ENCODE data around the gene CRMP1.

The CRMP1 gene

DNA sequence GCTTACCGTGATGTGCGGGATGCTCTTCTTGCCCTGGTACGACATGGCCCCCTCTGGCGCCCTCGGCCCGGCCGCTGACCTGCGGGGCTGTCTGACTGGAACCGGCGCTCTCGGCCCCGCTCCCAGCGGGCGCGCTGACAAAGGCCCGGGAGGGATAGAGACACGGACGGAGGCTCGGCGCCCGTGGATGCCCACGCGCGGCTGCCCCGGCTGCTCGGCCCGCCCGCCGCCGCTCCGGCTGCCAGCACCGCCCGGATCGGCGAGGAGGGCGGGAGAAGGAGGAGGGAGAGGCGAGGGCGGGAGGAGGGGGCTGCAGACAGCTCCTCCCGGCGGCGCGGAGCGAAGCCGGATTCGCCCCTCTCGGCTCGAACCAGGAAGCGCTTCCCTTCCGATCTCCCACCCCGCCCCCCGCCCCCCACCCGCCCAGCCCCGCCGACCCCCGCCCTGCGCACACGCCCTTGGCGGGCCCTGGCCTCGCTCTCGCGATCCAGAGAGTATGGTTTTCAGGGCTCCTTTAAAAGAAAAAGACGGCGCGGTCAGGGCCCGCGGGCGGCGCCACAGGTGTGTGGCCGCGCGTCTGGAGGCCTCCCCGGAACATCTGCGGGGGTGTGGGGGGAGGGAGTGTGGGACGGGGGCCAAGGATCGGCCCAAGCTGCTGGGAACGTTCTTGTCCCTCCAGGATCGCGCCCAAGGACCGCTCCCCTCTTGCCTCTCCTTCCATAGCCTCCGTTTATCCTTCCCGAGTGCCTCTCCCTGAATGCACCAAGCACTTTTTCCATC lies 4.5 kb downstream of the CRMP1 start:
- Histone ChIP-seq H3K4me1 (ENCODE audit: control insufficient read depth, insufficient read depth, low read length) (peaks cover 34% of the 10 kb centered on the region), H3K27me3 (ENCODE audit: control insufficient read depth, insufficient read depth, low read length) (peaks cover 47% of the 10 kb centered on the region), H3K4me3 (ENCODE audit: low read depth, low read length) (peak overlapping the region; percentile 75), H3K9me3 (ENCODE audit: control insufficient read depth, insufficient read depth, low read depth, low read length) (no peaks in the 10 kb centered on the region), H3K9ac (ENCODE audit: low read length) (peak overlapping the region; percentile 70), H3K36me3 (ENCODE audit: control insufficient read depth, insufficient read depth, low read length) (no peaks in the 10 kb centered on the region), H3K27ac (ENCODE audit: low read depth, low read length) (no peak overlapping the region; the same call in 1 of the 2 replicates)

DNA sequence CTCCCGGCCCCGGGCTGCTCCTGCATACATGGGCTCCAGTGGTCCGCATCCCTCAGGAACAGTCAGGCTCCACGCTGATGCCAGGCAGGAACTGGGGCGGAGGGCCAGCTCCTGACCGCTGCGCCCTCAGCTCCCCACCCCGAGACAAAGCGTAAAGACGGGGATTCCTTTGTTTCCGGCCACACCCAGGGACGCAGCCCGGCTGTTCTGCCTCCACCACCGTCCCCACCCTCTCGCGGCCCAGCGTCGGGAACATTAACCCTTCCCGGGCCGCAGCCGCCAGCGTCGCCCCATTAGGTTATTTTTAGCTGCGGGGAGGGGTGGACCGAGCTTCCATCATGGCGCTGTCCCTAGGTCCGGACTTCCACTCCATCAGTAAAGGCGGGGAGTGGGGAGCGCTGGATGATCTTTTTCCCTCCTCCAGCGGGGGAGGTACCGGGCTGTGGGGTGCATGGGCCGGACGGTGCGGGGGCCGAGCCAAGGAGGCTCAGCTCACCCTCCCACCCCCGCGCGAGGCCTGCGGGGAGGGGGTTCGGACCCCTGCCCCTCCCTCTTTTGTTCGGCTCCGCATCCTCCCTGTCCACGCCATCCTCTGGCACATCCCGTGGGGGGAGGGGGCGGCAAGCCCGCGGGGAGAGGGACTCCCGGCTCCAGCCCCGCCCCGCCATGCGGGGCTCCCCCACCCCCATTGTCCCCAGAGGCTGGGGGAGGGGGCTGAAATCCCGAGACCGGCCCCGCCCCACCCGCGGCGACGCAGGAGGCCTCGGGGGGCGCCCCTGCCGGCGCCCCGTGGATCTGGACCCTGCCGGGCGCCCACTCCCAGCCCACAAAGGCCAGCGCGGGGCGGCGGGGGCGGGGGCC lies 5.3 kb downstream of the CRMP1 start:
- peaks cover 31% of the 10 kb centered on the region for H3K4me1 ChIP-seq (ENCODE audit: control insufficient read depth, insufficient read depth, low read length)
- peak overlapping the region; percentile 74 for H3K9ac ChIP-seq (ENCODE audit: low read length)
- H3K27ac ChIP-seq (ENCODE audit: low read depth, low read length): no peak overlapping the region; the same call in 1 of the 2 replicates
- H3K27me3 ChIP-seq (ENCODE audit: control insufficient read depth, insufficient read depth, low read length): peaks cover 41% of the 10 kb centered on the region
- H3K9me3 ChIP-seq (ENCODE audit: control insufficient read depth, insufficient read depth, low read depth, low read length): no peaks in the 10 kb centered on the region
- peak overlapping the region; percentile 75 for H3K4me3 ChIP-seq (ENCODE audit: low read depth, low read length)
- no peaks in the 10 kb centered on the region for H3K36me3 ChIP-seq (ENCODE audit: control insufficient read depth, insufficient read depth, low read length)

GRCh38 chr4:5887011-5887360 lies 5.9 kb downstream of the CRMP1 start:
- H3K4me3 ChIP-seq (ENCODE audit: low read depth, low read length): peak overlapping the region; percentile 75
- H3K27ac ChIP-seq (ENCODE audit: low read depth, low read length): no peak overlapping the region
- H3K4me1 ChIP-seq (ENCODE audit: control insufficient read depth, insufficient read depth, low read length): peaks cover 31% of the 10 kb centered on the region
- no peaks in the 10 kb centered on the region for H3K36me3 ChIP-seq (ENCODE audit: control insufficient read depth, insufficient read depth, low read length)
- peak overlapping the region; percentile 74 for H3K9ac ChIP-seq (ENCODE audit: low read length)
- peaks cover 35% of the 10 kb centered on the region for H3K27me3 ChIP-seq (ENCODE audit: control insufficient read depth, insufficient read depth, low read length)
- H3K9me3 ChIP-seq (ENCODE audit: control insufficient read depth, insufficient read depth, low read depth, low read length): no peaks in the 10 kb centered on the region

DNA sequence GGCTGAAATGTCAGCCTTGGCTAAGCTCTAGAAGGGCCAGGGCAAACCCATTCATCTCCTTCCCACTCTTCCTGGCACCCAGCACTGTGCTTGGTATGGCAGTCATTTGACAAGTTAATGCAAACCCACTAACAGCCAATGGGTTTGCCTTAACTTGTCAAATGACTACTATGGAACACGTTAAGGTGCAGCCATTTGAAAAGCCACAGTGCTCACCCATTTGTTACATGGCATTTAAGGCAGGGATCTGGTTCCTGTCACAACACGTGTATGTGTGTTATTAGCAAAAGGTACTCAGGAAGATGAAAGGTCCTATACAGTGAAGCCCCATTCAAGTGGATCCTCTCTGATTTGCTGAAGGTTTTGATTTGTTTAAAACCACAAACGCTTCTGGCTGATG lies 7.2 kb downstream of the CRMP1 start:
- Histone ChIP-seq H3K9ac (ENCODE audit: low read length) (no peak overlapping the region), H3K27me3 (ENCODE audit: control insufficient read depth, insufficient read depth, low read length) (peaks cover 22% of the 10 kb centered on the region), H3K36me3 (ENCODE audit: control insufficient read depth, insufficient read depth, low read length) (no peaks in the 10 kb centered on the region), H3K4me1 (ENCODE audit: control insufficient read depth, insufficient read depth, low read length) (peaks cover 24% of the 10 kb centered on the region), H3K27ac (ENCODE audit: low read depth, low read length) (no peak overlapping the region), H3K4me3 (ENCODE audit: low read depth, low read length) (no peak overlapping the region), H3K9me3 (ENCODE audit: control insufficient read depth, insufficient read depth, low read depth, low read length) (no peaks in the 10 kb centered on the region)

DNA sequence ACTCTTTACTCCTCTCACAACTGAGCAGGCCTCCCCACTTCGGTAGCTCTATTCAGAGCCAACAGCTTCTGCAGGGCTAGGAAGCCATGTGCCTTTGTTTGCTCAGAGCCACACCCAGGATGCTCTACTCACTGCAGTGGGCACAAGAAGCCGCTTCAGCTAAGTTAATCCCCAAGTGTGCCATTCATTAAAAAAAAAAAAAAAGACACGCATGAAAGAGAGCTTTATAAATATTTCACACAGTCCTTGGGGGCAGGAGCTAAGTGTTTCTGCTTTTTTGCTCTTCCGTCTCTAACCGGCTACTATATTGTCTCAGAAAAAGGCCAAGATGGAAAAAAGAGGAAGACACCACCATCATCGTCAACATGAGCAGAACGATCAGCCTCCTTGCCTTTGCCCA lies 8.1 kb downstream of the CRMP1 start:
- H3K27ac ChIP-seq (ENCODE audit: low read depth, low read length): no peak overlapping the region
- peaks cover 16% of the 10 kb centered on the region for H3K27me3 ChIP-seq (ENCODE audit: control insufficient read depth, insufficient read depth, low read length)
- no peaks in the 10 kb centered on the region for H3K9me3 ChIP-seq (ENCODE audit: control insufficient read depth, insufficient read depth, low read depth, low read length)
- H3K4me3 ChIP-seq (ENCODE audit: low read depth, low read length): no peak overlapping the region
- H3K4me1 ChIP-seq (ENCODE audit: control insufficient read depth, insufficient read depth, low read length): peaks cover 19% of the 10 kb centered on the region
- H3K36me3 ChIP-seq (ENCODE audit: control insufficient read depth, insufficient read depth, low read length): no peaks in the 10 kb centered on the region
- H3K9ac ChIP-seq (ENCODE audit: low read length): no peak overlapping the region

GRCh38 chr4:5883916-5884315 lies 9.0 kb downstream of the CRMP1 start:
- Histone ChIP-seq H3K9ac (ENCODE audit: low read length) (no peak overlapping the region), H3K27me3 (ENCODE audit: control insufficient read depth, insufficient read depth, low read length) (peaks cover 7% of the 10 kb centered on the region), H3K4me3 (ENCODE audit: low read depth, low read length) (no peak overlapping the region), H3K27ac (ENCODE audit: low read depth, low read length) (no peak overlapping the region), H3K36me3 (ENCODE audit: control insufficient read depth, insufficient read depth, low read length) (no peaks in the 10 kb centered on the region), H3K9me3 (ENCODE audit: control insufficient read depth, insufficient read depth, low read depth, low read length) (no peaks in the 10 kb centered on the region), H3K4me1 (ENCODE audit: control insufficient read depth, insufficient read depth, low read length) (peaks cover 10% of the 10 kb centered on the region)

- H3K9me3 ChIP-seq (ENCODE audit: control insufficient read depth, insufficient read depth, low read depth, low read length): no peaks in the 10 kb centered on the region
- H3K27ac ChIP-seq (ENCODE audit: low read depth, low read length): no peak overlapping the region
- 0 out of 2 replicates have a peak, but pooled peaks cover 5% of the 10 kb centered on the region for H3K27me3 ChIP-seq (ENCODE audit: control insufficient read depth, insufficient read depth, low read length)
- peaks cover 8% of the 10 kb centered on the region for H3K4me1 ChIP-seq (ENCODE audit: control insufficient read depth, insufficient read depth, low read length)
- no peak overlapping the region for H3K4me3 ChIP-seq (ENCODE audit: low read depth, low read length)
- H3K36me3 ChIP-seq (ENCODE audit: control insufficient read depth, insufficient read depth, low read length): no peaks in the 10 kb centered on the region
- H3K9ac ChIP-seq (ENCODE audit: low read length): no peak overlapping the region
Observed at GRCh38 chr4:5882947-5883346, 9.9 kb downstream of the CRMP1 start.

- no peaks in the 10 kb centered on the region for H3K36me3 ChIP-seq (ENCODE audit: control insufficient read depth, insufficient read depth, low read length)
- no peaks in the 10 kb centered on the region for H3K9me3 ChIP-seq (ENCODE audit: control insufficient read depth, insufficient read depth, low read depth, low read length)
- H3K9ac ChIP-seq (ENCODE audit: low read length): no peak overlapping the region
- H3K27me3 ChIP-seq (ENCODE audit: control insufficient read depth, insufficient read depth, low read length): no peaks in the 10 kb centered on the region
- no peak overlapping the region for H3K4me3 ChIP-seq (ENCODE audit: low read depth, low read length)
- no peaks in the 10 kb centered on the region; the same call in 1 of the 2 replicates for H3K4me1 ChIP-seq (ENCODE audit: control insufficient read depth, insufficient read depth, low read length)
- H3K27ac ChIP-seq (ENCODE audit: low read depth, low read length): no peak overlapping the region
Observed at GRCh38 chr4:5881340-5881739, 11.5 kb downstream of the CRMP1 start.

DNA sequence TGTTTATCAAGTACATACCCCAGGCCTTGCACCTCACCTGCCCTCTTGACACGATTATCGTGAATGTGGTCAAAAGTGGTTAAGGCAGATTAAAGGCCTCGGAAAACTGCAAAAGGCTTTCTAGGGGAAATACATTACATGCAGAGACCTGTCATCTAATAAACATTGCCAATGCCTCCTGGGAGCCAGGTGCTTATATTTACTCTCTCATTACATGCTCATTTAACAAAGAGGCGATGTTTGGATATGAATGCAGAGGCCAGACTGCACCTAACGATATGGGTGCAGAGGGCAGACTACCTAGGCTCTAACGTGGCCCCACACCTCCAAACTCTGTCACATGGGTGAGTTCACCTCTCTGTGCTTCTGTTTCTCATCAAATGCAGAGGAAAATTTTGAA lies 14.5 kb downstream of the CRMP1 start:
- no peaks in the 10 kb centered on the region for H3K27me3 ChIP-seq (ENCODE audit: control insufficient read depth, insufficient read depth, low read length)
- H3K9ac ChIP-seq (ENCODE audit: low read length): no peak overlapping the region
- H3K27ac ChIP-seq (ENCODE audit: low read depth, low read length): no peak overlapping the region
- H3K4me3 ChIP-seq (ENCODE audit: low read depth, low read length): no peak overlapping the region
- 0 out of 2 replicates have a peak, but pooled peaks cover 2% of the 10 kb centered on the region for H3K36me3 ChIP-seq (ENCODE audit: control insufficient read depth, insufficient read depth, low read length)
- H3K4me1 ChIP-seq (ENCODE audit: control insufficient read depth, insufficient read depth, low read length): peaks cover 7% of the 10 kb centered on the region
- no peaks in the 10 kb centered on the region for H3K9me3 ChIP-seq (ENCODE audit: control insufficient read depth, insufficient read depth, low read depth, low read length)

DNA sequence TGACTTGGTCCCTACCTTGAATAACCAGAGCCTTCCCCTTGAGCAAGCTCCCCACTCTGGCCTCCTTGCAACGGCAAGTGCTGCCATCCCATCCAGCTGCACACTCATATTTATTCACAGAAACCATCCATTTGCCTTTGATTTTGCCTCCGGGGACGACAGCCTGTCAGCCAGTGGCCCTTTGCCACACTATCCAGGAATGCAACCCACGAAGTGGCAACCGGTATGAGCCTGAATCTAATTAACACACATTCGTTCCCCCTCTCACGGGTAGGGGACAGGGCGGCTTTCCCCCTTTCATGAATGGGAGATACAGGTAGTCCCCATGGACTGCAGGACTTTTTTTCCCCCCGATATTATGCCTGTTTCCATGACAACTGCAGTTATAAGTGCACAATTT lies 15.5 kb downstream of the CRMP1 start:
- Histone ChIP-seq H3K27me3 (ENCODE audit: control insufficient read depth, insufficient read depth, low read length) (no peaks in the 10 kb centered on the region), H3K4me1 (ENCODE audit: control insufficient read depth, insufficient read depth, low read length) (peaks cover 7% of the 10 kb centered on the region), H3K9ac (ENCODE audit: low read length) (no peak overlapping the region), H3K9me3 (ENCODE audit: control insufficient read depth, insufficient read depth, low read depth, low read length) (peaks cover 4% of the 10 kb centered on the region; the same call in 1 of the 2 replicates), H3K4me3 (ENCODE audit: low read depth, low read length) (no peak overlapping the region), H3K36me3 (ENCODE audit: control insufficient read depth, insufficient read depth, low read length) (0 out of 2 replicates have a peak, but pooled peaks cover 2% of the 10 kb centered on the region), H3K27ac (ENCODE audit: low read depth, low read length) (no peak overlapping the region)

Measured in HUES6 (cell line).